Measurements from ENCODE around the gene ADAMTSL3.

GRCh38 chr15:83815506-83815905 is 161.6 kb downstream of the ADAMTSL3 start:
- TF ChIP-seq CTCF (IDR thresholded peaks at IDR 0.05): no peak
- TF ChIP-seq POLR2A (IDR thresholded peaks at IDR 0.05): no peak
